Testis (tissue), 2 donors: ENCODE measurements around the gene NOS1AP.

Experiments used
- POLR2A ChIP-seq: fragments of 450-650 bp; IDR thresholded peaks from one replicate; pipeline ENCODE4 v1.6.1; 2017; ENCODE audit warnings: antibody characterized with exemption, mild to moderate bottlenecking, moderate library complexity
- TF ChIP-seq, protein P1 (sequence below), 3 experiments: fragments of 450-650 bp in 2 of 3; fragments of 200-600 bp in 1 of 3; sonication (generic) in 1 of 3; IDR thresholded peaks; one replicate each; pipeline ENCODE4 v1.5.1; 2016 to 2019; ENCODE audit warnings: antibody characterized with exemption in 3 of 3, mild to moderate bottlenecking in 2 of 3, moderate library complexity in 1 of 3

- TF ChIP-seq, protein P1, sequence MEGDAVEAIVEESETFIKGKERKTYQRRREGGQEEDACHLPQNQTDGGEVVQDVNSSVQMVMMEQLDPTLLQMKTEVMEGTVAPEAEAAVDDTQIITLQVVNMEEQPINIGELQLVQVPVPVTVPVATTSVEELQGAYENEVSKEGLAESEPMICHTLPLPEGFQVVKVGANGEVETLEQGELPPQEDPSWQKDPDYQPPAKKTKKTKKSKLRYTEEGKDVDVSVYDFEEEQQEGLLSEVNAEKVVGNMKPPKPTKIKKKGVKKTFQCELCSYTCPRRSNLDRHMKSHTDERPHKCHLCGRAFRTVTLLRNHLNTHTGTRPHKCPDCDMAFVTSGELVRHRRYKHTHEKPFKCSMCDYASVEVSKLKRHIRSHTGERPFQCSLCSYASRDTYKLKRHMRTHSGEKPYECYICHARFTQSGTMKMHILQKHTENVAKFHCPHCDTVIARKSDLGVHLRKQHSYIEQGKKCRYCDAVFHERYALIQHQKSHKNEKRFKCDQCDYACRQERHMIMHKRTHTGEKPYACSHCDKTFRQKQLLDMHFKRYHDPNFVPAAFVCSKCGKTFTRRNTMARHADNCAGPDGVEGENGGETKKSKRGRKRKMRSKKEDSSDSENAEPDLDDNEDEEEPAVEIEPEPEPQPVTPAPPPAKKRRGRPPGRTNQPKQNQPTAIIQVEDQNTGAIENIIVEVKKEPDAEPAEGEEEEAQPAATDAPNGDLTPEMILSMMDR (IDR thresholded peaks at IDR 0.05) = no peak
- TF ChIP-seq POLR2A = no peak
Measured at GRCh38 chr1:162200096-162200847, 130.8 kb downstream of the NOS1AP start.
